HG03565 (cell line): ENCODE data around the gene SDK1.
"Not testable (repeated sequence)": the region's sequence is repeated elsewhere in the genome, so short reads cannot be mapped to it uniquely, and the experiment has no call there.

Experiments used
- ATAC-seq: cut with Tn5 transposase; IDR thresholded peaks from one replicate; pipeline ENCODE4 v1.9.1; 2021; ENCODE audit warnings: mild to moderate bottlenecking, moderate library complexity; ENCODE audit not compliant: unreplicated experiment

The SDK1 gene

GRCh38 chr7:3941706-3942105 is 640.7 kb downstream of the SDK1 start:
- not testable (repeated sequence) for ATAC-seq

GRCh38 chr7:3942276-3942675 is 641.2 kb downstream of the SDK1 start:
- ATAC-seq = no peak

GRCh38 chr7:3942816-3943745 is 642.0 kb downstream of the SDK1 start:
- no peak for ATAC-seq

- no peak for ATAC-seq
These were observed 642.9 kb downstream of the SDK1 start for GRCh38 chr7:3943779-3944520.

- no peak for ATAC-seq
These were observed 648.2 kb downstream of the SDK1 start for GRCh38 chr7:3949242-3949640.

- ATAC-seq = peak; percentile 76
These were observed 649.2 kb downstream of the SDK1 start for GRCh38 chr7:3950249-3950648.

GRCh38 chr7:3951316-3952055 is 650.4 kb downstream of the SDK1 start:
- no peak for ATAC-seq

- ATAC-seq = no peak
These were observed 652.1 kb downstream of the SDK1 start for GRCh38 chr7:3953133-3953532.

- ATAC-seq = no peak
These were observed 652.9 kb downstream of the SDK1 start for GRCh38 chr7:3953946-3954345.

- ATAC-seq = no peak
These were observed 654.0 kb downstream of the SDK1 start for GRCh38 chr7:3955026-3955425.

GRCh38 chr7:3955751-3956696 is 655.0 kb downstream of the SDK1 start:
- peak; percentile 70 for ATAC-seq

GRCh38 chr7:3956949-3957348 is 655.9 kb downstream of the SDK1 start:
- ATAC-seq = peak; percentile 60

- ATAC-seq = no peak
These were observed 656.5 kb downstream of the SDK1 start for GRCh38 chr7:3957472-3958108.

- no peak for ATAC-seq
These were observed 657.0 kb downstream of the SDK1 start for GRCh38 chr7:3958109-3958483.

GRCh38 chr7:3959364-3959763 is 658.3 kb downstream of the SDK1 start:
- no peak for ATAC-seq

- no peak for ATAC-seq
These were observed 659.2 kb downstream of the SDK1 start for GRCh38 chr7:3960050-3960763.

GRCh38 chr7:3960942-3961341 is 659.9 kb downstream of the SDK1 start:
- no peak for ATAC-seq

GRCh38 chr7:3961857-3962503 is 660.9 kb downstream of the SDK1 start:
- no peak for ATAC-seq

GRCh38 chr7:3963768-3964167 is 662.7 kb downstream of the SDK1 start:
- ATAC-seq = not testable (repeated sequence)
